Measurements from ENCODE around the gene NTMT1. TPM values are rescaled to one million over a fixed set of nuclear protein-coding genes. Genes with fewer than 3 reads are reported as not detected.

The NTMT1 gene
- total and polyA plus RNA-seq, 2 experiments from 2014 or later = 20.8 to 81.4 TPM

- Histone ChIP-seq H3K9me2 (replicated peaks; ENCODE audit: insufficient read depth) (no peaks in the 10 kb centered on the region), H3K36me3 (replicated peaks; ENCODE audit: insufficient read depth, low read depth) (no peaks in the 10 kb centered on the region), H3K4me2 (no peak overlapping the region), H4K20me1 (ENCODE audit: insufficient read depth, poor library complexity, severe bottlenecking) (no peaks in the 10 kb centered on the region), H3K79me2 (no peaks in the 10 kb centered on the region), H2AFZ (no peak overlapping the region), H3K27me3 (no peaks in the 10 kb centered on the region), H3K9me3 (ENCODE audit: low read depth) (no peaks in the 10 kb centered on the region), H3K4me1 (ENCODE audit: insufficient read depth) (peaks cover 24% of the 10 kb centered on the region), H3K4me3 (no peak overlapping the region), H3K27ac (no peak overlapping the region)
- 80% methylated on average over 9 of the region's 9 CpGs for WGBS (ENCODE audit: low lambda C conversion rate, missing lambda C conversion rate)
- TF ChIP-seq EZH2 (IDR thresholded peaks at IDR 0.05; ENCODE audit: borderline replicate concordance) (no peak), CTCF (IDR thresholded peaks at IDR 0.05; ENCODE audit: poor library complexity) (no peak), EZH2phosphoT487 (IDR thresholded peaks at IDR 0.05; ENCODE audit: low read depth, severe bottlenecking, unreplicated experiment) (no peak)
- DNase-seq (ENCODE audit: low spot score) = no peak
Measured at GRCh38 chr9:129678844-129679243, 52.9 kb downstream of the NTMT1 start.

GRCh38 chr9:129679537-129679936, 53.6 kb downstream of the NTMT1 start:
- H3K4me1 ChIP-seq (ENCODE audit: insufficient read depth) = peaks cover 24% of the 10 kb centered on the region
- no peak overlapping the region for H2AFZ ChIP-seq
- no peaks in the 10 kb centered on the region for H3K36me3 ChIP-seq (replicated peaks; ENCODE audit: insufficient read depth, low read depth)
- H3K9me3 ChIP-seq (ENCODE audit: low read depth) = no peaks in the 10 kb centered on the region
- H3K4me2 ChIP-seq = no peak overlapping the region
- H3K79me2 ChIP-seq = no peaks in the 10 kb centered on the region
- no peak for DNase-seq (ENCODE audit: low spot score)
- H4K20me1 ChIP-seq (ENCODE audit: insufficient read depth, poor library complexity, severe bottlenecking) = no peaks in the 10 kb centered on the region
- WGBS (ENCODE audit: low lambda C conversion rate, missing lambda C conversion rate) = 83% methylated on average over 9 of the region's 9 CpGs
- no peaks in the 10 kb centered on the region for H3K9me2 ChIP-seq (replicated peaks; ENCODE audit: insufficient read depth)
- TF ChIP-seq CTCF (IDR thresholded peaks at IDR 0.05; ENCODE audit: poor library complexity) (no peak), EZH2 (IDR thresholded peaks at IDR 0.05; ENCODE audit: borderline replicate concordance) (no peak), EZH2phosphoT487 (IDR thresholded peaks at IDR 0.05; ENCODE audit: low read depth, severe bottlenecking, unreplicated experiment) (no peak)
- no peak overlapping the region for H3K27ac ChIP-seq
- H3K4me3 ChIP-seq = no peak overlapping the region
- no peaks in the 10 kb centered on the region for H3K27me3 ChIP-seq

GRCh38 chr9:129681924-129682323, 56.0 kb downstream of the NTMT1 start:
- H3K27ac ChIP-seq = no peak overlapping the region
- H3K79me2 ChIP-seq = no peaks in the 10 kb centered on the region
- no peaks in the 10 kb centered on the region for H4K20me1 ChIP-seq (ENCODE audit: insufficient read depth, poor library complexity, severe bottlenecking)
- H3K9me3 ChIP-seq (ENCODE audit: low read depth) = no peaks in the 10 kb centered on the region
- no peaks in the 10 kb centered on the region for H3K36me3 ChIP-seq (replicated peaks; ENCODE audit: insufficient read depth, low read depth)
- H2AFZ ChIP-seq = no peak overlapping the region
- DNase-seq (ENCODE audit: low spot score) = no peak
- no peak overlapping the region for H3K4me2 ChIP-seq
- H3K9me2 ChIP-seq (replicated peaks; ENCODE audit: insufficient read depth) = no peaks in the 10 kb centered on the region
- 87% methylated on average over 11 of the region's 11 CpGs for WGBS (ENCODE audit: low lambda C conversion rate, missing lambda C conversion rate)
- no peak overlapping the region for H3K4me3 ChIP-seq
- peaks cover 9% of the 10 kb centered on the region for H3K4me1 ChIP-seq (ENCODE audit: insufficient read depth)
- H3K27me3 ChIP-seq = no peaks in the 10 kb centered on the region
- TF ChIP-seq EZH2 (IDR thresholded peaks at IDR 0.05; ENCODE audit: borderline replicate concordance) (no peak), CTCF (IDR thresholded peaks at IDR 0.05; ENCODE audit: poor library complexity) (no peak), EZH2phosphoT487 (IDR thresholded peaks at IDR 0.05; ENCODE audit: low read depth, severe bottlenecking, unreplicated experiment) (no peak)

GRCh38 chr9:129682381-129682780, 56.4 kb downstream of the NTMT1 start:
- no peak for DNase-seq (ENCODE audit: low spot score)
- no peaks in the 10 kb centered on the region for H3K36me3 ChIP-seq (replicated peaks; ENCODE audit: insufficient read depth, low read depth)
- no peak overlapping the region for H3K4me2 ChIP-seq
- peaks cover 4% of the 10 kb centered on the region for H3K4me1 ChIP-seq (ENCODE audit: insufficient read depth)
- H4K20me1 ChIP-seq (ENCODE audit: insufficient read depth, poor library complexity, severe bottlenecking) = no peaks in the 10 kb centered on the region
- H3K79me2 ChIP-seq = no peaks in the 10 kb centered on the region
- no peak overlapping the region for H3K27ac ChIP-seq
- no peaks in the 10 kb centered on the region for H3K9me3 ChIP-seq (ENCODE audit: low read depth)
- TF ChIP-seq EZH2 (IDR thresholded peaks at IDR 0.05; ENCODE audit: borderline replicate concordance) (no peak), CTCF (IDR thresholded peaks at IDR 0.05; ENCODE audit: poor library complexity) (no peak), EZH2phosphoT487 (IDR thresholded peaks at IDR 0.05; ENCODE audit: low read depth, severe bottlenecking, unreplicated experiment) (no peak)
- no peaks in the 10 kb centered on the region for H3K27me3 ChIP-seq
- no peak overlapping the region for H3K4me3 ChIP-seq
- no peak overlapping the region for H2AFZ ChIP-seq
- WGBS (ENCODE audit: low lambda C conversion rate, missing lambda C conversion rate) = 92% methylated on average over 7 of the region's 7 CpGs
- no peaks in the 10 kb centered on the region for H3K9me2 ChIP-seq (replicated peaks; ENCODE audit: insufficient read depth)

Data from hepatocyte (in vitro differentiated cells).